ENCODE data around the gene PREPL. TPM values are rescaled to one million over a fixed set of nuclear protein-coding genes. Genes with fewer than 3 reads are reported as not detected.

The PREPL gene
- total RNA-seq, 1 donor from 2014 or later: 52.8 TPM

DNA sequence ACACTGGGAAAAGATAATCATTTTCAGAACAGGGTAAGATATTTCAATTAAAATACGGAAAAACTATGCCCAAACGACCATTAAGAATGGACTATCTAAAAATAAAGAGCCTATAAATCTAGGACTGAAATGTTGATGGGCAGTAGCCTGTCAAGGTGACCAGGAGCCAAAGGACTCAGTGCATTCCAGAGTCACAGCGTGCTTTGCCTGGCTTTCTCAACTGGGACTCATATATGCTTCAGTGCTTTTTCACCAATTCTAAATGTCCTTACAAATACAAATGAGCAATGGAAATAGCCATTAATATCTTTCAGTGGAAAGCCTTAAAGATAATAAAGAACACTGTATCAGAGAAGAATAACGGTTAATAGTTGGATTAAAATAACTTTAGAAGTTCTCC, 35.4 kb downstream of the PREPL start:
- Mint-ChIP-seq H3K27me3 (ENCODE audit: unreplicated experiment) (no peaks in the 10 kb centered on the region), H3K27ac (ENCODE audit: unreplicated experiment) (no peak overlapping the region), H3K4me1 (ENCODE audit: unreplicated experiment) (peaks cover 3% of the 10 kb centered on the region), H3K9me3 (ENCODE audit: unreplicated experiment) (no peaks in the 10 kb centered on the region), H3K4me3 (ENCODE audit: unreplicated experiment) (no peak overlapping the region), H3K36me3 (ENCODE audit: unreplicated experiment) (peaks cover 63% of the 10 kb centered on the region)
- no peak for DNase-seq (ENCODE audit: extremely low spot score, unreplicated experiment)
- TF ChIP-seq, protein P1, sequence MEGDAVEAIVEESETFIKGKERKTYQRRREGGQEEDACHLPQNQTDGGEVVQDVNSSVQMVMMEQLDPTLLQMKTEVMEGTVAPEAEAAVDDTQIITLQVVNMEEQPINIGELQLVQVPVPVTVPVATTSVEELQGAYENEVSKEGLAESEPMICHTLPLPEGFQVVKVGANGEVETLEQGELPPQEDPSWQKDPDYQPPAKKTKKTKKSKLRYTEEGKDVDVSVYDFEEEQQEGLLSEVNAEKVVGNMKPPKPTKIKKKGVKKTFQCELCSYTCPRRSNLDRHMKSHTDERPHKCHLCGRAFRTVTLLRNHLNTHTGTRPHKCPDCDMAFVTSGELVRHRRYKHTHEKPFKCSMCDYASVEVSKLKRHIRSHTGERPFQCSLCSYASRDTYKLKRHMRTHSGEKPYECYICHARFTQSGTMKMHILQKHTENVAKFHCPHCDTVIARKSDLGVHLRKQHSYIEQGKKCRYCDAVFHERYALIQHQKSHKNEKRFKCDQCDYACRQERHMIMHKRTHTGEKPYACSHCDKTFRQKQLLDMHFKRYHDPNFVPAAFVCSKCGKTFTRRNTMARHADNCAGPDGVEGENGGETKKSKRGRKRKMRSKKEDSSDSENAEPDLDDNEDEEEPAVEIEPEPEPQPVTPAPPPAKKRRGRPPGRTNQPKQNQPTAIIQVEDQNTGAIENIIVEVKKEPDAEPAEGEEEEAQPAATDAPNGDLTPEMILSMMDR (IDR thresholded peaks at IDR 0.05): no peak

DNA sequence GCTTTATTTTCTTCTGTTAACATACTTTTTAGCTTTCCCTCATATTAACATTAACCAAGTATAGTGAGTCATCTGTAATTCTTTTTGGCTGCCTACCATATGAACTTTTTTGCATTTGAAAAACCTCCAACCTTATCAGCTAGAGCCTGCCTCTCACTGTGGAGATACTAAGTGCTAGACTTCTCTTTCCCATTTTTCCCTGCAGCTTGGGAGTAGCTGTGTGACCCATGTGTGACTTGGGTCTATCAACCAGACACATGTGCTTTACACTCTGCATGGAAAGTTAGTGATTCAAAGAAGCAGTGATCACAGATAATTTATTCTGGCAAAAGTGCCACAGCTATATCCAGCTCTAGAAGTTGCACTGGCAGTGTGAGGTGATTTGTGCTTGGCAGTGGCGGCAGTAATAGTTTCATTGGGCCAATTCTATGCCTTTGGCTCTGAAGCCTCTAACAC, 36.3 kb downstream of the PREPL start:
- Mint-ChIP-seq H3K27ac (ENCODE audit: unreplicated experiment) (no peak overlapping the region), H3K9me3 (ENCODE audit: unreplicated experiment) (no peaks in the 10 kb centered on the region), H3K4me1 (ENCODE audit: unreplicated experiment) (peaks cover 3% of the 10 kb centered on the region), H3K27me3 (ENCODE audit: unreplicated experiment) (no peaks in the 10 kb centered on the region), H3K36me3 (ENCODE audit: unreplicated experiment) (peaks cover 61% of the 10 kb centered on the region), H3K4me3 (ENCODE audit: unreplicated experiment) (no peak overlapping the region)
- TF ChIP-seq, protein P1 (IDR thresholded peaks at IDR 0.05): no peak
- no peak for DNase-seq (ENCODE audit: extremely low spot score, unreplicated experiment)

DNA sequence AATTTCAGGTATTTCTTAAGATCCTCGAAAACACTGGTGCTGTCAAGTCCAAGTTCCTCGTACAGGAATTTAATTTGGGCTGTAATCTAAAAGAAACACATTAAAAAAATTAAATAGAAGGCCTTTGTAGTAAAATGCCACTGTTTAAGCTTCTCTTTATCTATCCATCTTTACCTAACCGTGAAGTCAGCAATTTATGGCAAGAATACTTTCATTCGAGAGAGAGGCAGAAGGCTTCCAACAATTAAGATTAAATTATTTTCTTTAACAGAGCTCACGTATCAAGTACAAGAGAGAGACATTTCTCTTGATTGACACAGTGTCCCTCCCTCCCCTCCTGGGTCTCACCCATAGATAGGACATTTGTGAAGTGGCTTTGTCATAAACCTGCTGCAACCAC, 39.9 kb downstream of the PREPL start:
- TF ChIP-seq, protein P1 (IDR thresholded peaks at IDR 0.05): no peak
- peaks cover 55% of the 10 kb centered on the region for H3K36me3 Mint-ChIP-seq (ENCODE audit: unreplicated experiment)
- no peak overlapping the region for H3K4me3 Mint-ChIP-seq (ENCODE audit: unreplicated experiment)
- H3K9me3 Mint-ChIP-seq (ENCODE audit: unreplicated experiment): no peaks in the 10 kb centered on the region
- no peak for DNase-seq (ENCODE audit: extremely low spot score, unreplicated experiment)
- no peak overlapping the region for H3K27ac Mint-ChIP-seq (ENCODE audit: unreplicated experiment)
- H3K4me1 Mint-ChIP-seq (ENCODE audit: unreplicated experiment): peaks cover 3% of the 10 kb centered on the region
- no peaks in the 10 kb centered on the region for H3K27me3 Mint-ChIP-seq (ENCODE audit: unreplicated experiment)

DNA sequence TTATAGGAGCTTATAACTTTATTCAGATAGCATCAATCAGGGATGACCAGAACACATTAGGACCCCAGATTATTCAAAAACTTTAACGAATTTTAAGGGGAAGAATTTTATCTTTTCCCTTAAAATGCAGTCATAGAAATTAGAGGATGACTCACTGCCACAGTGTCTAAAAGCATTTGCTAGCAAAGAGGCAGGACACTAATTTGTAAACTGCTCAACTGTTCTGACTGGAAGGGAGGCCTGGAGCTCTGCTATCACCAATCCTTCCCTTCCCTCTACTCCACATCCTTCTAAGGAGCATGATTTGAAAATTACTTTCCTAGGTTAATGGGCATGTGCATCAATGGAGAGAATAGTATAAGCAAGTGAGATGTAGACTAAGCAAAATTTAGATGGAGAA, 40.5 kb downstream of the PREPL start:
- peaks cover 58% of the 10 kb centered on the region for H3K36me3 Mint-ChIP-seq (ENCODE audit: unreplicated experiment)
- no peaks in the 10 kb centered on the region for H3K9me3 Mint-ChIP-seq (ENCODE audit: unreplicated experiment)
- H3K27me3 Mint-ChIP-seq (ENCODE audit: unreplicated experiment): no peaks in the 10 kb centered on the region
- TF ChIP-seq, protein P1 (IDR thresholded peaks at IDR 0.05): no peak
- H3K27ac Mint-ChIP-seq (ENCODE audit: unreplicated experiment): no peak overlapping the region
- DNase-seq (ENCODE audit: extremely low spot score, unreplicated experiment): no peak
- H3K4me3 Mint-ChIP-seq (ENCODE audit: unreplicated experiment): no peak overlapping the region
- peaks cover 3% of the 10 kb centered on the region for H3K4me1 Mint-ChIP-seq (ENCODE audit: unreplicated experiment)

DNA sequence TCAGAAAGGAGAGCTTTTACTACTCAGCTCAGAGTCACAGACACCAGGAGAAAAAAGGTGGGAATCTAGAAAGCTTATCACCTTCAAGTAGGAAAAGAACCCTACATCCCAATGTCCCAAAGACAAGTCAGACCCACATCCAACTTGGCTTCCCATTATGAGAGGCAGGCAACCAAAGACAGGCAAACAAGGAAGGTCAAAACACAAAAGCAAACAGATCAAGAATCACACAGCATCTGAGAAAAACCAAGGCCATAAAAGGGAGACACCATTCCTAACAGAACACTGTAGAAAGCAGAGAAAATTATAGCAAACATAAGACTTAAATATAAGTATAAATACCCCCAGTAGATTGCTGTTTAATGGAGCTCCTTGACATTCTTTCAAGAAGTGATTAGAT, 45.3 kb downstream of the PREPL start:
- H3K4me3 Mint-ChIP-seq (ENCODE audit: unreplicated experiment): no peak overlapping the region

More for the DNA sequence above, 45.3 kb downstream of the PREPL start:
- Mint-ChIP-seq H3K27ac (ENCODE audit: unreplicated experiment) (no peak overlapping the region), H3K36me3 (ENCODE audit: unreplicated experiment) (peaks cover 63% of the 10 kb centered on the region), H3K9me3 (ENCODE audit: unreplicated experiment) (peaks cover 16% of the 10 kb centered on the region), H3K27me3 (ENCODE audit: unreplicated experiment) (no peaks in the 10 kb centered on the region), H3K4me1 (ENCODE audit: unreplicated experiment) (no peaks in the 10 kb centered on the region)
- TF ChIP-seq, protein P1 (IDR thresholded peaks at IDR 0.05): no peak
- no peak for DNase-seq (ENCODE audit: extremely low spot score, unreplicated experiment)
